ENCODE measurements around the gene SELL. TPM values are rescaled to one million over a fixed set of nuclear protein-coding genes. Genes with fewer than 3 reads are reported as not detected.

Gene SELL
- polyA plus RNA-seq, 1 donor, result 2.1 TPM

DNA sequence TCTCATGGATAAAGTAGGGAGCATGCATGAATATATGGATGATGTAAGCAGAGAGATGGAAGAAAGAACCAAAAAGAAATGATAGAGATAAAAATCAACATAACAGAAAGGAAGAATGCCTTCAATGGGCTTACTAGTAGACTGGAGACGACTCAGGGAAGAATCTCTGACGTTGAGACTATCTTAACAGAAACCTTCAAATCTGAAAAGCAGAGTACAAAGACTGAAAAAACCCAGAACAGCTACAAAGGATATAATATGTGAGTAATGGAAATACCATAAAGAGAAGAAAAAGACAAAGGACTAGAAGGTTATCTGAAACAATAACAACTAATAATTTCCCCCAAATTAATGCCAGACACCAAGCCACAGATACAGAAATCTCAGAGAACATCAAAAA, 63.2 kb downstream of the SELL start:
- Histone ChIP-seq H3K9me3 (ENCODE audit: control insufficient read depth, low read depth, low read length) (no peaks in the 10 kb centered on the region), H3K36me3 (ENCODE audit: control insufficient read depth, insufficient read depth, low read length) (no peaks in the 10 kb centered on the region), H3K4me3 (ENCODE audit: low read length) (no peak overlapping the region), H3K4me1 (ENCODE audit: control insufficient read depth, insufficient read depth, low read length) (no peaks in the 10 kb centered on the region), H3K27ac (ENCODE audit: low read length) (no peak overlapping the region), H3K27me3 (ENCODE audit: control insufficient read depth, insufficient read depth, low read length) (no peaks in the 10 kb centered on the region)
- 60% methylated on average over 2 of the region's 2 CpGs for WGBS (ENCODE audit: insufficient coverage, low lambda C conversion rate)
- no peak for DNase-seq

DNA sequence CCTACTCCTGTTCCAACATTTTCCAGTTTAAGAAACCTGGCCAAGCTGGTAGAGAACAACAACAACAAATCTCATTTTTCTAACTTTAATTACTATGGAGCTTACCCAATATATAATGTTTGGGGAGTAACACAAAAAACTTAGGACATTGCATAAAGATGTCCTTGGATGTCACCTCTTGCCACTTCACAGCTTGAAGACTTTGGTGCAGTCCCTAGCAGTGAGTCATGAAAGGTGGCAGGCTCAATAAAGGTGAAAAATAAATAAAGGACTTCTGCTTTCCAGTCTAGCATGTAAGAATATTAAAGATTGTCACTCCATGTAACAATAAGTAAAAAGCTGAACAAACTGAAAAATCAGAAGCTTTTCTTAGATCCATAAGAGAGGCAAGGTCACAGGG, 63.9 kb downstream of the SELL start:
- Histone ChIP-seq H3K36me3 (ENCODE audit: control insufficient read depth, insufficient read depth, low read length) (no peaks in the 10 kb centered on the region), H3K27me3 (ENCODE audit: control insufficient read depth, insufficient read depth, low read length) (no peaks in the 10 kb centered on the region), H3K27ac (ENCODE audit: low read length) (no peak overlapping the region), H3K9me3 (ENCODE audit: control insufficient read depth, low read depth, low read length) (no peaks in the 10 kb centered on the region), H3K4me1 (ENCODE audit: control insufficient read depth, insufficient read depth, low read length) (no peaks in the 10 kb centered on the region), H3K4me3 (ENCODE audit: low read length) (no peak overlapping the region)
- no peak for DNase-seq

- Histone ChIP-seq H3K36me3 (ENCODE audit: control insufficient read depth, insufficient read depth, low read length) (no peaks in the 10 kb centered on the region), H3K9me3 (ENCODE audit: control insufficient read depth, low read depth, low read length) (no peaks in the 10 kb centered on the region), H3K4me3 (ENCODE audit: low read length) (no peak overlapping the region), H3K4me1 (ENCODE audit: control insufficient read depth, insufficient read depth, low read length) (no peaks in the 10 kb centered on the region), H3K27ac (ENCODE audit: low read length) (no peak overlapping the region), H3K27me3 (ENCODE audit: control insufficient read depth, insufficient read depth, low read length) (no peaks in the 10 kb centered on the region)
- no CpG with 5 or more reads among the region's 3 CpGs for WGBS (ENCODE audit: insufficient coverage, low lambda C conversion rate)
- DNase-seq, result no peak
Measured at GRCh38 chr1:169644297-169644696, 67.1 kb downstream of the SELL start.

Other genes with a start within 250 kb of the SELL start
- gene SLC19A2, start 225.7 kb downstream of the SELL start, polyA plus RNA-seq, result 12.1 TPM
- 0.30 TPM for gene F5, start 125.1 kb downstream of the SELL start, polyA plus RNA-seq
- 1.8 TPM for gene SELP, start 81.5 kb downstream of the SELL start, polyA plus RNA-seq
- gene SELE, start 22.5 kb upstream of the SELL start, polyA plus RNA-seq, result 0.84 TPM
- 11.2 TPM for gene METTL18, start 83.3 kb upstream of the SELL start, polyA plus RNA-seq
- 13.1 TPM for gene SCYL3, start 182.3 kb upstream of the SELL start, polyA plus RNA-seq

Data from large intestine (tissue), 3 donors.